NCI-H774 (cell line): ENCODE data around the gene PLIN1.

ENCODE experiments used
- DNase-seq: peaks from one replicate; lab custom pipeline; 2025; lab: John Stamatoyannopoulos, UW

PLIN1 gene

GRCh38 chr15:89625716-89626115 is 53.5 kb downstream of the PLIN1 start:
- no peak for DNase-seq

- DNase-seq: no peak
These were observed 56.0 kb downstream of the PLIN1 start for GRCh38 chr15:89623165-89623564.

- no peak for DNase-seq
These were observed 57.6 kb downstream of the PLIN1 start for GRCh38 chr15:89621547-89621946.

- no peak for DNase-seq
These were observed 62.9 kb downstream of the PLIN1 start for GRCh38 chr15:89616228-89616627.

- DNase-seq: no peak
These were observed 64.0 kb downstream of the PLIN1 start for GRCh38 chr15:89615135-89615534.
